ENCODE data around the gene HMG20A.

- TF ChIP-seq EZH2 (IDR thresholded peaks at IDR 0.05; ENCODE audit: low read depth, unreplicated experiment) (no peak), CTCF (conservative IDR thresholded peaks at IDR 0.05; ENCODE audit: low read depth in 2 of 2) (no peak), POLR2AphosphoS5 (IDR thresholded peaks at IDR 0.05; ENCODE audit: low read depth) (no peak), EZH2phosphoT487 (IDR thresholded peaks at IDR 0.05; ENCODE audit: unreplicated experiment) (no peak), REST (IDR thresholded peaks at IDR 0.05; ENCODE audit: unreplicated experiment) (no peak), ZNF114 (CRISPR knock-in tag; IDR thresholded peaks at IDR 0.05) (no peak), JUNB (IDR thresholded peaks at IDR 0.05; ENCODE audit: unreplicated experiment) (no peak), ETS1 (IDR thresholded peaks at IDR 0.05) (no peak), STAT1 (IDR thresholded peaks at IDR 0.05; ENCODE audit: unreplicated experiment) (no peak)
These were observed 33.2 kb upstream of the HMG20A start for GRCh38 chr15:77387365-77388105.

Data from GM23338 (cell line).